GM13976 (cell line): ENCODE measurements around the gene MRNIP.

ENCODE experiments used
- DNase-seq: peaks from one replicate; pipeline ENCODE4 v3.0.0; 2012; ENCODE audit warnings: low spot score
- CTCF ChIP-seq: IDR thresholded peaks from 2 replicates; pipeline ENCODE4 v1.5.1; 2012; ENCODE audit warnings: borderline replicate concordance, mild to moderate bottlenecking; ENCODE audit not compliant: insufficient read depth; ENCODE audit errors: extremely low read depth, missing control alignments, control extremely low read depth
- in situ Hi-C: fragments of 300-500 bp; cut with MboI; formaldehyde crosslinking; loops from one replicate; pipeline ENCODE4 v1.12.0; 2022; ENCODE audit warnings: low sequenced_read_pairs, mixed read lengths, inconsistent platforms; ENCODE audit not compliant: unreplicated experiment

The MRNIP gene

DNA sequence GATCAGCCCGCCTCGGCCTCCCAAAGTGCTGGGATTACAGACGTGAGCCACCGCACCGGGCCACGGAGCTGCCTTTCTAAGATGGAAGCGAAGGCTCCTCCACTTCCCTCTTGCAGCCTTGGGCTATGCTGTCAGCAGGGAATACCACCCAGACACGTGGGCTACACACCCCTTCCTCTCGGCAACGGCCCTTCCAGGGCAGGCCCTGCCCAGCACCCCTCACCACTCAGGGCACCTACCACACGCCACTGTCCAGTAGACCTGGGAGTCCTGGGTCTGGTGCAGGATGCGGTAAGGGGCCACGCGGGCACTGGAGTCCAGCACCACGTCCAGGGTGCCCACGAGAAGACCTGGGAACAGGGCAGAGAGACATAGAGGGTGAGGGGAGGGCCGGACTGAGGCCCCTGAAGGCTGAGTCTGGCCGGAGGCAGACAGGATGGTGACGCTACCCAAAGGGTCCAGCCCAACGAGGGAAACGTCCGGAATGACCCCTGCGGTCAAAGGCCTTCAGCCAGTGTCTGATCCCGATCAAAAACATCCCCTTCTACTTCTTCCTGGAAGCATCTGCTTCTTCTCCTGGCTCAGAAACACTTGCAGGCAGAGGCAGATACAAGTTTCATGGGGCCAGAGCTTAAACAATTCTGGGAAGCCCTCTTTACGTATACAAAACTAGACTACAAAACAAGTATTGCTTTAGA, 46.0 kb upstream of the MRNIP start:
- DNase-seq, result no peak
- in situ Hi-C loops, result no loop called here
- no peak for TF ChIP-seq CTCF

- in situ Hi-C loops, result no loop called here
- no peak for TF ChIP-seq CTCF
- no peak for DNase-seq
Measured at GRCh38 chr5:179902763-179903158, 44.1 kb upstream of the MRNIP start.

- no peak for TF ChIP-seq CTCF
- in situ Hi-C loops, result no loop called here
- DNase-seq, result no peak
Measured at GRCh38 chr5:179901915-179902762, 43.5 kb upstream of the MRNIP start.

DNA sequence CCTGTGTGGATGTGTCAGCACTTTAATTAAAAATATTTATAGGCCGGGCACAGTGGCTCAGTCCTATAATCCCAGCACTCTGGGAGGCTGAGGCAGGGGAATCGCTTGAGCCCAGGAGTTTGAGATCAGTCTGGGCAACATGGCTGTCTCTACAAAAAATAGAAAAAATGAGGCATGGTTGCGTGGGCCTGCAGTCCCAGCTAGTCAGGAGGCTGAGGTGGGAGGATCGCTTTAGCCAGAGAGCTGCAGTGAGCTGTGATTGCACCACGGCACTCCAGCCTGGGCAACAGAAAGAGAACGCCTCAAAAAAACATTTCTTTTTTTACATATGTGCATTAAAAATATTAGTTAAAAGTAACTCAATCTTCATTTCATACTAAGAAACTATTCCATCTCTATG, 42.8 kb upstream of the MRNIP start:
- no peak for DNase-seq
- TF ChIP-seq CTCF, result no peak
- in situ Hi-C loops, result no loop called here

DNA sequence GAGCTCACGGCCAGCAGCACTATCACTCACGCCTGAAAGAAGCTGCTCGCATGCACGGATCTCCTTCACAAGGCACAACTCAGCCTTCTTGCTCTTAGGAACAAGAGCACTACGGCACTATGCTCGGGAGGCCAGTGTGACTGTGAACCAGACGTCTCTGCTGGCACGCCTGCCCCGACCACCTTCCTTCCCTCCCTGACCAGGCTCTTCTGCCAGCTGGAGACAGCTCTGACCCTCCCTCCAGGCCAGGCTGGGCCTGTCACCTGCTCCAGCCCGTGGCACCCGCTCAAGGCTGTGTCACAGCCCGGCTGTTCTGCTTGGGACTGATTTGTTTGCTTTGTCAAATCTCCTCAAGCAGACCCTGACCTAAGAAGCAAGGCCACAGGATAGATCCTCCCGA, 42.1 kb upstream of the MRNIP start:
- TF ChIP-seq CTCF, result no peak
- DNase-seq, result no peak
- in situ Hi-C loops, result no loop called here

DNA sequence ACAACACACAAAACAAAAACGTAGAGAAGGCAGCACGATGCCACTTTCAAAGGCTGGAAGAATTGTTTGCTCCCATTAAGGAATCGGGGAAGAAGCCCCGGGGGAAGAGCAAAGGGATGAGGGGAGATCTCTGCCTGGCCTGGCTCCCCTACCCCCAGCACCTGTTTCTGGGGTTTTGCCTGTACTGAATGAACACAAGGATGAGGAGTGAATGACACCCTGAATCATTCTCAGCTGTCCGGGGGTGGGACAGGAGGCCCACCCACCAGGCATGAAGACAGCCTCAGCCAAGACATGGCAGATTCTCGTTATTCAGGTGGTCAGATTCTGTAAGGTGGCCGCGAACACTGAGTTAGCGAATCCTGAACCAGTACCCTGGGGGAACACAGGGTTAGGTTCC, 41.6 kb upstream of the MRNIP start:
- in situ Hi-C loops, result no loop called here
- no peak for TF ChIP-seq CTCF
- DNase-seq, result no peak
